Ishikawa (cell line): ENCODE data around the gene PLXNB3.

Experiments used
- CEBPB ChIP-seq: IDR thresholded peaks from 2 replicates; pipeline ENCODE4 v1.6.1; 2012
- CREB1 ChIP-seq: IDR thresholded peaks from 2 replicates; pipeline ENCODE4 v1.6.1; 2012; ENCODE audit warnings: low read depth
- EGR1 ChIP-seq: IDR thresholded peaks from 2 replicates; pipeline ENCODE4 v1.6.1; 2012
- EP300 ChIP-seq: IDR thresholded peaks from 2 replicates; pipeline ENCODE4 v1.6.1; 2012; ENCODE audit warnings: borderline replicate concordance
- FOXM1 ChIP-seq: IDR thresholded peaks from 2 replicates; pipeline ENCODE4 v1.6.1; 2012; ENCODE audit warnings: low read depth, borderline replicate concordance
- NFIC ChIP-seq: IDR thresholded peaks from 2 replicates; pipeline ENCODE4 v1.6.1; 2012
- RAD21 ChIP-seq: IDR thresholded peaks from 2 replicates; pipeline ENCODE4 v1.6.1; 2012; ENCODE audit warnings: low read depth
- TAF1 ChIP-seq: IDR thresholded peaks from 2 replicates; pipeline ENCODE4 v1.6.1; 2012; ENCODE audit warnings: low read depth, mild to moderate bottlenecking
- TCF12 ChIP-seq: IDR thresholded peaks from 2 replicates; pipeline ENCODE4 v1.6.1; 2012; ENCODE audit warnings: low read depth
- TEAD4 ChIP-seq: IDR thresholded peaks from 2 replicates; pipeline ENCODE4 v1.6.1; 2012
- YY1 ChIP-seq: IDR thresholded peaks from 2 replicates; pipeline ENCODE4 v1.6.1; 2012; ENCODE audit warnings: low read depth
- ZBTB7A ChIP-seq: IDR thresholded peaks from 2 replicates; pipeline ENCODE4 v1.6.1; 2012; ENCODE audit warnings: low read depth
- TF ChIP-seq, protein P1 (sequence below): IDR thresholded peaks from 2 replicates; pipeline ENCODE4 v1.6.1; 2012
- TF ChIP-seq, protein P2 (sequence below): IDR thresholded peaks from 2 replicates; pipeline ENCODE4 v1.6.1; 2012
- TF ChIP-seq, protein P3 (sequence below): IDR thresholded peaks from 2 replicates; pipeline ENCODE4 v1.6.1; 2012; ENCODE audit warnings: low read depth, mild to moderate bottlenecking

Gene PLXNB3

DNA sequence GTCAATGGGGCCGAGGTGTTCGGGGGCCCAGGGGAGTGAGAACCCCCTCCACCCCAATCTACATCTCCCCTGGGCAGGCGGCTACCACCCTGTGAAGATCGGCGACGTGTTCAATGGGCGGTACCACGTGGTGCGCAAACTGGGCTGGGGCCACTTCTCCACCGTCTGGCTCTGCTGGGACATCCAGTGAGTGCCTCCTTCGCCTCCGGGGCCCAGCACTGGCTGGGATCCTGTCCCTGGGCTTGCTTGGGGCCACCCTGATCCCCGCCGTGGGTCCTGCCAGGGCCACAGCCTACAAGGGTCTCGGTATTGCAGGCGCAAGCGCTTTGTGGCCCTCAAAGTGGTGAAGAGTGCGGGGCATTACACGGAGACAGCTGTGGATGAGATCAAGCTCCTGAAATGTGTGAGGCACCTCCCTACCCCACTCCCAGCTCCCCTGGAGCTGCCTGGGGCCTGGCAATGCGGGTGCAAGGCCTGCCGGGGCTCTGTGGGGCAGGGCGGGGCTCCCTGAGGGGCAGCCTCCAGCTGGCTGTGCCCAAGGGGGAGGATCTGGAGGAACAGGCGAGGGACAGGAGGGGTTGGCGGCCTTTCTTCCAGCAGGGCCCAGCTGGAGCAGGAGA, 17.5 kb downstream of the PLXNB3 start:
- no peak for TF ChIP-seq TEAD4

DNA sequence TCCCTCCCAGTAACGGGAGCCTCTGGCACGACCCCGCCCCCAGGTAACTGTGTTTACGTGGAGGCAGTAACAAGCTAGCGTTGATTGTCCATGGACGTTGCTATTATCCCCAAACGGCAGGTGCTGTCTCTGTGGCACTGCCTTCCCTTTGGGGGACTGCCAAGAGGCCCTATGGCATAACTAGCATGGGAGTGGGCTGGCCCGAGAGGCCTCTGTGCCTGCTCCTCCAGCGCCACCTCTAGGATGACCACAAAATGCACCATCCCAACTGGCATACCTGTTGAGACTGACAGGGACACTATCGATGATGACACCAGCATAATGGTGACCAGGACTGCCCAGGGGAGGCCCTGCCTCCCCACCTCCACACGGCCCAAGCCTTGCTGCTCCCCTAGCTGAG, 18.3 kb downstream of the PLXNB3 start:
- TF ChIP-seq YY1 (no peak), CEBPB (no peak), TCF12 (no peak), CREB1 (no peak), ZBTB7A (no peak), NFIC (no peak), EGR1 (no peak), RAD21 (no peak), FOXM1 (no peak), TAF1 (no peak)
- TF ChIP-seq, protein P1, sequence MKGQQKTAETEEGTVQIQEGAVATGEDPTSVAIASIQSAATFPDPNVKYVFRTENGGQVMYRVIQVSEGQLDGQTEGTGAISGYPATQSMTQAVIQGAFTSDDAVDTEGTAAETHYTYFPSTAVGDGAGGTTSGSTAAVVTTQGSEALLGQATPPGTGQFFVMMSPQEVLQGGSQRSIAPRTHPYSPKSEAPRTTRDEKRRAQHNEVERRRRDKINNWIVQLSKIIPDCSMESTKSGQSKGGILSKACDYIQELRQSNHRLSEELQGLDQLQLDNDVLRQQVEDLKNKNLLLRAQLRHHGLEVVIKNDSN = no peak
- TF ChIP-seq, protein P2, sequence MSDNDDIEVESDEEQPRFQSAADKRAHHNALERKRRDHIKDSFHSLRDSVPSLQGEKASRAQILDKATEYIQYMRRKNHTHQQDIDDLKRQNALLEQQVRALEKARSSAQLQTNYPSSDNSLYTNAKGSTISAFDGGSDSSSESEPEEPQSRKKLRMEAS = no peak
- TF ChIP-seq, protein P3, sequence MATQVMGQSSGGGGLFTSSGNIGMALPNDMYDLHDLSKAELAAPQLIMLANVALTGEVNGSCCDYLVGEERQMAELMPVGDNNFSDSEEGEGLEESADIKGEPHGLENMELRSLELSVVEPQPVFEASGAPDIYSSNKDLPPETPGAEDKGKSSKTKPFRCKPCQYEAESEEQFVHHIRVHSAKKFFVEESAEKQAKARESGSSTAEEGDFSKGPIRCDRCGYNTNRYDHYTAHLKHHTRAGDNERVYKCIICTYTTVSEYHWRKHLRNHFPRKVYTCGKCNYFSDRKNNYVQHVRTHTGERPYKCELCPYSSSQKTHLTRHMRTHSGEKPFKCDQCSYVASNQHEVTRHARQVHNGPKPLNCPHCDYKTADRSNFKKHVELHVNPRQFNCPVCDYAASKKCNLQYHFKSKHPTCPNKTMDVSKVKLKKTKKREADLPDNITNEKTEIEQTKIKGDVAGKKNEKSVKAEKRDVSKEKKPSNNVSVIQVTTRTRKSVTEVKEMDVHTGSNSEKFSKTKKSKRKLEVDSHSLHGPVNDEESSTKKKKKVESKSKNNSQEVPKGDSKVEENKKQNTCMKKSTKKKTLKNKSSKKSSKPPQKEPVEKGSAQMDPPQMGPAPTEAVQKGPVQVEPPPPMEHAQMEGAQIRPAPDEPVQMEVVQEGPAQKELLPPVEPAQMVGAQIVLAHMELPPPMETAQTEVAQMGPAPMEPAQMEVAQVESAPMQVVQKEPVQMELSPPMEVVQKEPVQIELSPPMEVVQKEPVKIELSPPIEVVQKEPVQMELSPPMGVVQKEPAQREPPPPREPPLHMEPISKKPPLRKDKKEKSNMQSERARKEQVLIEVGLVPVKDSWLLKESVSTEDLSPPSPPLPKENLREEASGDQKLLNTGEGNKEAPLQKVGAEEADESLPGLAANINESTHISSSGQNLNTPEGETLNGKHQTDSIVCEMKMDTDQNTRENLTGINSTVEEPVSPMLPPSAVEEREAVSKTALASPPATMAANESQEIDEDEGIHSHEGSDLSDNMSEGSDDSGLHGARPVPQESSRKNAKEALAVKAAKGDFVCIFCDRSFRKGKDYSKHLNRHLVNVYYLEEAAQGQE = no peak

DNA sequence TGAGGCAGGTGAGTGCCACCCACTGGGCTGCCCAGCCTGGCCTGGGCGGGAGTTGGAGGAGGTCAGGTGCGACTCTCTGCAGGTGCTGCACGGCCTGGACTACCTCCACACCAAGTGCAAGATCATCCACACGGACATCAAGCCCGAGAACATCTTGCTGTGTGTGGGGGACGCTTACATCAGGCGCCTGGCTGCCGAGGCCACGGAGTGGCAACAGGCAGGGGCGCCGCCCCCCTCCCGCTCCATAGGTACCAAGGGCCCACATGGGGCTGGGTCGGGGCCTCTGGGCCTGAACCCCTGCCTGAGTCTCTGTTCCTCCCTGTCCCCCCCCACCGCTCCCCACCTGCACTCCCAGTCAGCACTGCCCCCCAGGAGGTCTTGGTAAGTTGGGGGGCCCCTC, 18.8 kb downstream of the PLXNB3 start:
- TF ChIP-seq NFIC (no peak), RAD21 (no peak), TAF1 (no peak), YY1 (no peak), ZBTB7A (no peak), CEBPB (no peak), EGR1 (no peak), TEAD4 (no peak), EP300 (no peak), CREB1 (no peak), TCF12 (no peak), FOXM1 (no peak)
- TF ChIP-seq, protein P3 = no peak
- TF ChIP-seq, protein P2 = no peak
- TF ChIP-seq, protein P1 = no peak

DNA sequence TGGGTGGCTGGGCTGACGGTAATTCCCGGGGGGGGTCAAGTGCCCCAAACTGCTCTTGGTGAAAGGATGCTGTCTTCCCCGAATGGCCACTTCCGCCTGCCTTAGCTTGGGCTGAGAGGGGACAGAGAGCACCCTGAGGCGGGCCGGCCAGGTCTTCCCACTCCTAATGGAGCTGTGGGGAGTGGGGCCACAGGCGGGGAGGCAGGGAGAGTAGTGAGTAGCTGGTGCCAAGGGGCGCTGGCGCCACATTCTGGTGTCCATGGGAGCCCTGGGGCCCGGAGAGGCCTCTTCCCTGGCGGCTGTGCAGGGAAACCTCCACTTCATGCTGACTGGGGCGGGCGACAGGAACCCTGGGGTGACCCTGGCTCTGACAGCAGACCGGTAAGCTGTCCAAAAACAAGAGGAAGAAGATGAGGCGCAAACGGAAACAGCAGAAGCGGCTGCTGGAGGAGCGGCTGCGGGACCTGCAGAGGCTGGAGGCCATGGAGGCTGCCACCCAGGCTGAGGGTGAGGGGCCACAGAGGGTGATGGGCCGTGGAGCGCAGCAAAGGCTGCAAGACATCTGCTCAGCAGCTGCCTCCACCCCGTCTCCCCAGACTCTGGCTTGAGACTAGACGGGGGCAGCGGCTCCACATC, 19.4 kb downstream of the PLXNB3 start:
- TF ChIP-seq, protein P3 = no peak
- no peak for TF ChIP-seq EGR1
- no peak for TF ChIP-seq RAD21
- TF ChIP-seq, protein P1 = no peak
- no peak for TF ChIP-seq YY1
- TF ChIP-seq NFIC = no peak
- TF ChIP-seq CEBPB = no peak
- TF ChIP-seq, protein P2 = no peak
- TF ChIP-seq TCF12 = no peak
- TF ChIP-seq TEAD4 = no peak
- TF ChIP-seq ZBTB7A = no peak
